Raji (cell line): Measurements from ENCODE around the gene ART4.

Experiments
- POLR2A ChIP-seq: IDR thresholded peaks from 2 replicates; pipeline ENCODE4 v1.6.1; 2011; ENCODE audit warnings: low read depth, low read length, control low read depth; ENCODE audit not compliant: insufficient read depth

The ART4 gene

GRCh38 chr12:14836336-14837210 is 6.8 kb downstream of the ART4 start:
- TF ChIP-seq POLR2A: no peak

- TF ChIP-seq POLR2A: no peak
These were observed 8.8 kb downstream of the ART4 start for GRCh38 chr12:14834509-14834908.

- no peak for TF ChIP-seq POLR2A
These were observed 9.4 kb downstream of the ART4 start for GRCh38 chr12:14833952-14834351.

- TF ChIP-seq POLR2A: no peak
These were observed 10.0 kb downstream of the ART4 start for GRCh38 chr12:14833336-14833735.

- TF ChIP-seq POLR2A: no peak
These were observed 14.4 kb downstream of the ART4 start for GRCh38 chr12:14828892-14829291.

GRCh38 chr12:14827043-14827442 is 16.3 kb downstream of the ART4 start:
- TF ChIP-seq POLR2A: no peak

GRCh38 chr12:14826491-14826890 is 16.8 kb downstream of the ART4 start:
- TF ChIP-seq POLR2A: no peak

GRCh38 chr12:14825256-14825655 is 18.1 kb downstream of the ART4 start:
- no peak for TF ChIP-seq POLR2A

- TF ChIP-seq POLR2A: no peak
These were observed 19.2 kb downstream of the ART4 start for GRCh38 chr12:14824012-14824634.

GRCh38 chr12:14814014-14814413 is 29.3 kb downstream of the ART4 start, which contains the start of gene SMCO3:
TSS of gene SMCO3 (minus strand) at chr12:14814182. CDS start at chr12:14806680, 7,502 bp downstream.
- TF ChIP-seq POLR2A: no peak

GRCh38 chr12:14811486-14811885 is 31.8 kb downstream of the ART4 start:
- no peak for TF ChIP-seq POLR2A

GRCh38 chr12:14810953-14811483 is 32.3 kb downstream of the ART4 start:
- TF ChIP-seq POLR2A: no peak

GRCh38 chr12:14810167-14810952 is 33.0 kb downstream of the ART4 start:
- no peak for TF ChIP-seq POLR2A

- TF ChIP-seq POLR2A: no peak
These were observed 39.5 kb downstream of the ART4 start for GRCh38 chr12:14803830-14804160.
